Large intestine (tissue), 1 donor: ENCODE results near the gene OXCT2. TPM values are rescaled to one million over a fixed set of nuclear protein-coding genes. Genes with fewer than 3 reads are reported as not detected.

Source experiments
- polyA plus RNA-seq: library from polyadenylated mRNA; unstranded; fragments of 120-200 nt; gene quantifications from one replicate; pipeline ENCODE4 v1.2.1, GENCODE V29; 2013

OXCT2 gene
- polyA plus RNA-seq, 1 donor = 2.4 TPM

Other genes starting within 250 kb of the OXCT2 start
- gene PABPC4, start 194.6 kb downstream of the OXCT2 start, polyA plus RNA-seq = 147 TPM
- 6.4 TPM for gene HEYL, start 131.7 kb downstream of the OXCT2 start, polyA plus RNA-seq
- gene NT5C1A, start 99.2 kb downstream of the OXCT2 start, polyA plus RNA-seq = 0.21 TPM
- gene HPCAL4, start 79.9 kb downstream of the OXCT2 start, polyA plus RNA-seq = 2.5 TPM
- 73.0 TPM for gene PPIE, start 32.5 kb downstream of the OXCT2 start, polyA plus RNA-seq
- gene BMP8B, start 17.5 kb upstream of the OXCT2 start, polyA plus RNA-seq = 8.1 TPM
- gene TRIT1, start 112.2 kb upstream of the OXCT2 start, polyA plus RNA-seq = 24.0 TPM
- 8.5 TPM for gene MYCL, start 130.6 kb upstream of the OXCT2 start, polyA plus RNA-seq
- 27.1 TPM for gene MFSD2A, start 183.8 kb upstream of the OXCT2 start, polyA plus RNA-seq